HG03097 (cell line): ENCODE results near the gene TIPARP.
"Not testable (repeated sequence)": the region's sequence is repeated elsewhere in the genome, so short reads cannot be mapped to it uniquely, and the experiment has no call there.

Experiments
- ATAC-seq: cut with Tn5 transposase; IDR thresholded peaks from one replicate; pipeline ENCODE4 v1.9.1; 2021; ENCODE audit not compliant: unreplicated experiment, low FRiP score

Gene TIPARP

DNA sequence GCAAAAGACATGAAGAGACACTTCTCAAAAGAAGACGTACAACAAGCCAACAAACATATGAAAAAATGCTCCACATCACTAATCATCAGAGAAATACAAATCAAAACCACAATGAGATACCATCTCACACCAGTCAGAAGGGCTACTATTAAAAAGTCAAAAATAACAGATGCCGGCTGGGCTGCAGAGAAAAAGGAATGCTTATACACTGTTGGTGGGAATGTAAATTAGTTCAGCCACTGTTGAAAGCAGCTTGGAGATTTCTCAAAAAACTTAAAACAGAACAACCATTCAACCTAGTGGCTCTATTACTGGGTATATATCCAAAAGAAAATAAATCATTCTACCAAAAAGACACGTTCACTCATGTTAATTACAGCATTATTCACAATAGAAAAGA is 60.3 kb downstream of the TIPARP start:
- not testable (repeated sequence) for ATAC-seq

DNA sequence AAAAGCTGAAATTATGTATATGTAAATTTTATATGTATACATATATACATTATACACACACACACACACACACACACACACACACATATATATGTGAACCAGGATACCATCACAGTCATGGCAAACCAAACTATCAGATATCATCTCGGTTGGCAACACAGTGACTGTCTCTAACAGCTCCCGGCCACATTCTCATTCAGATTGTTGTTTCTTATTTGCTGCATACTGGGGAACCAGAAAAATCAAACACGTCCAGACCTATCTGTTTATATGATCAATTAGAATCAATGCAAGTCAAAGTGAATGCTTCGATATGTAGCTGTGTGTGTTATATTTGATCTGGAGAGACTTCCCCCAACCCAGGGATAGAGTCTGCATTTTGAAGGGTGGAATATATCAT is 61.1 kb downstream of the TIPARP start:
- ATAC-seq = no peak

- ATAC-seq = not testable (repeated sequence)
Measured at GRCh38 chr3:156737049-156737448, 62.7 kb downstream of the TIPARP start.

- no peak for ATAC-seq
Measured at GRCh38 chr3:156738251-156738650, 63.9 kb downstream of the TIPARP start.

DNA sequence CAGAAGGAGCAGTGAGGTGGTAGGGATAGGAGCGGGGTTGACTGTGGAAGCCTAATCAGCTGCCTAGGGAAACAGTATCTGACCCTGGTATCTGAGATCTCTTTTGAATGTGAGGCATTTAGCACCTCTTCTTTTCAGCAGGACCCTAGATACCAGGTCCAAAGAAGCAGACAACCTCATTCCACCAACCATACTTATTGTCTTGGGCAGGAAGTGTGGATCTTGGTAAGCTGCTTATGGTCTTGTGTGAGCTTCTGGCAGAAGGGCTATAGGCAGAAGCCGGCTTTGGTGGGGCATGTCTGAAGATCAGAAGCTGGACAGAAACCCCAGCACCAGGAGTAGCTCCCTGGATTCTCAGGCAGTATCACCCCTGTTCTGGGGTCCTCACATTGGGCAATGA is 65.6 kb downstream of the TIPARP start:
- ATAC-seq = no peak

- not testable (repeated sequence) for ATAC-seq
Measured at GRCh38 chr3:156740581-156740980, 66.2 kb downstream of the TIPARP start.

- no peak for ATAC-seq
Measured at GRCh38 chr3:156741935-156742334, 67.5 kb downstream of the TIPARP start.

GRCh38 chr3:156742401-156742800 is 68.0 kb downstream of the TIPARP start:
- ATAC-seq = no peak

DNA sequence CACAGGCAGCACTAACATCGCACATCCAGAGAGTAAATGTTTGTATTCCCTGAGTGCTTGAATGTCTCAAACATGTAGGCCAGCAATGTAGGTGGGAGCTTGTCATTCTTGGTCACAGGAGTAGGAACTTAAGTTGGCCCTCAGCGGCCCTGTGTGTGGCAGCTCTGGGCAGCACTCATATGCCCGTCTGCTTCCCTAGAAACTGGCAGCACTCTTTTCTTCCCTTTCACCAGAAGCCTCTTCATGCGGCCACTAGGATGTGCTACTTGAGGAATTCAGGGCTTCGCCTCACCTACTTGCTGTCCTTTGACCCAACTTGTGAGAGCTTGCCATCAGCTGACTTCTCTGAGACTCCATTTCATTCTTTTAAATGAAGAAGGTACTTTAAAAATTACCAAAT is 69.5 kb downstream of the TIPARP start:
- ATAC-seq = no peak

- ATAC-seq = no peak
Measured at GRCh38 chr3:156744631-156745030, 70.2 kb downstream of the TIPARP start.

DNA sequence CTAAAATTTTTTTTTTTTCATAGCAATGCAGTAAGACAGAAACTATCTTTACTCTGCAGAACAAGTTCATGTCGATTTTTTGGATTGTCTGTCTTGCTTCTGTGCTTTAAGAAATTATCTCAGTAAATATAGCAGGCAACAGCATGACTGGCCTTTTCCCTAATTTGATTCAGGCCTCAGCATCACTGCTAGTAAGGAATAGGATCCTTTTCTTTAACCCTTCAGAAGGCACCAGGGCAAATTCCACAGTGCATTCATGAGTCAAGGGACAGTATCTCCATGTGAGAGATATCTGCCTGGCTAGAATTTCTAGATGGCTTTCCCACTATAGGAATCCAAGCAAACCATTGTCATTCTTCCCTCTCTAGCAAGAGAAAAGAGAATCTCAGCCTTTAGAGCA is 71.4 kb downstream of the TIPARP start:
- ATAC-seq = no peak

DNA sequence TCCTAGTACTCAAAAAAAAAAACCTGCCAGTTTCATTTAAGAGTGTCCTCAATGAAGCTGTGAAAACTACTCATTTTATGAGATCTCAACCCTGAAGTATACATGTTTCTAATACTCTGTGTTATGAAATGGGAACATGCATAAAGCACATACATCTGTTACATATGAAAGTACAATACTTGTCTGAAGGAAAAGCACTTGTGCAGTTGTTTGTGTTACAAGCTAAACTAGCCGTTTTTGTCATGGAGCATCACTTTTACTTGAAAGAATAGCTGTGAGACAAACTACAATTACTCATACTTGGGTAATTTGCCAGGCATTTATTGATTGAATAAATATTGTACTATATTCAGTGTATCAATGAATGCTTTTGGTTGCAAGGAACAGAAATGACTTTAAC is 72.7 kb downstream of the TIPARP start:
- ATAC-seq = no peak

DNA sequence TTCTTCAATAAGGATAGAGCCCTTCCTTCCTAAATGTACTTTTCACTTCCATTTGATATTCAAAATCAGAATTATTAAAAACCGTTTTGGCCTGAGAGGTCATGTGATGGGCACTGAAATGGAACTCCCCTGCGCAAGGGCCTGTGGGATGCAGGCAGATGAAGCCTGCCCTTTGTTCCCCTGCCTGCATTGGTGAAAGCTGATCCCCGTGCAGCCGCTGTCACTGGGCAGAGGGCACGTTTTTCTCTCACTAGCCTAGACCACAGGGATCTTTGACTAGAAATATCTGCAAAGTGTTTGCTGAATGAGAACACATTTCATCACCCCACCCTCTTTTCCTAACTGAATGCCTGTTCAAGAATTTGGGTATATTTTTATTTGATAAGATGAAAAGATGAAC is 74.9 kb downstream of the TIPARP start:
- no peak for ATAC-seq

- ATAC-seq = no peak
Measured at GRCh38 chr3:156750191-156750873, 75.9 kb downstream of the TIPARP start.

DNA sequence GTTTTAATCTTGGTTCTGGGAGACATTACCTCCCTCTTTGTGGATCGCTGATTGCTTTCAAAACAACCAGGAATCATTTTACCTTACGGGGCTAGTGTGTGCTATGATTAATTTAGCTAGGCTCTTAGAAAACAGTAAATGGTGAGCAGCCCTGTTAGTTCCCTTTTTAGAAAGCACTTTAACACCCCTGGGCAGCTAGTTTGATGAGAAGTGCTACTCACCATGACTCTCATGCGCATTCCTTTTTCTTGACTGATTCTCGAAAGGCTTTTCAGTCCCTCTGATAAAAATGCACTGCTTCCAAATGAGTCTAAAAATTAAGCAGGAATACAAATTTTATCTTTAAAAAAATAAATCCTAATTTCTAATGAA is 76.5 kb downstream of the TIPARP start:
- ATAC-seq = no peak

GRCh38 chr3:156751461-156752025 is 77.2 kb downstream of the TIPARP start:
- ATAC-seq = no peak
